HepG2 (cell line): ENCODE results near the gene TMEM97. TPM values are rescaled to one million over a fixed set of nuclear protein-coding genes. Genes with fewer than 3 reads are reported as not detected.

Source experiments
- AGO2 ChIP-seq: fragments of 200-400 bp; formaldehyde crosslinking; optimal IDR thresholded peaks from 2 replicates; pipeline ENCODE3; 2017; ENCODE audit warnings: mild to moderate bottlenecking, low read depth, low read length, moderate library complexity
- BORCS8-MEF2B ChIP-seq: sonication (generic); formaldehyde crosslinking; IDR thresholded peaks from 2 replicates; pipeline ENCODE4 v1.8.0; 2022; ENCODE audit warnings: mild to moderate bottlenecking, missing genetic modification reagents
- CHD2 ChIP-seq: IDR thresholded peaks from 2 replicates; pipeline ENCODE4 v1.6.1; 2011; ENCODE audit warnings: low read depth, low read length, improper control_type of control experiment
- DNMT3B ChIP-seq: conservative IDR thresholded peaks from 2 replicates; pipeline ENCODE4 v1.6.1; 2016; ENCODE audit warnings: missing biosample characterization, control low read depth
- EED ChIP-seq: sonication (generic); formaldehyde crosslinking; IDR thresholded peaks from 2 replicates; pipeline ENCODE4 v1.5.0; 2020; ENCODE audit warnings: mild to moderate bottlenecking, missing genetic modification reagents
- EZH2 ChIP-seq: conservative IDR thresholded peaks from 2 replicates; pipeline ENCODE4 v1.6.1; 2012; ENCODE audit warnings: mild to moderate bottlenecking, low read depth, low read length, moderate library complexity
- MBNL3 ChIP-seq: fragments of 250-450 bp; sonication (Bioruptor Pico); conservative IDR thresholded peaks from 2 replicates; pipeline ENCODE4 v1.8.0; 2022; ENCODE audit warnings: mild to moderate bottlenecking, inconsistent platforms
- MXD4 ChIP-seq: IDR thresholded peaks from 2 replicates; pipeline ENCODE4 v1.6.1; 2016; ENCODE audit warnings: mild to moderate bottlenecking, missing biosample characterization, missing genetic modification reagents
- NRL ChIP-seq: sonication (generic); formaldehyde crosslinking; IDR thresholded peaks from 2 replicates; pipeline ENCODE4 v1.5.0; 2020; ENCODE audit warnings: missing genetic modification reagents, mild to moderate bottlenecking, moderate library complexity, borderline replicate concordance
- POGZ ChIP-seq: sonication (generic); formaldehyde crosslinking; IDR thresholded peaks from 2 replicates; pipeline ENCODE4 v1.4.0; 2020; ENCODE audit warnings: mild to moderate bottlenecking, missing genetic modification reagents
- PRPF4 ChIP-seq: fragments of 200-400 bp; formaldehyde crosslinking; IDR thresholded peaks from 2 replicates; pipeline ENCODE4 v1.6.1; 2016; ENCODE audit warnings: low read length, low read depth; ENCODE audit not compliant: poor library complexity, severe bottlenecking
- RBM22 ChIP-seq: fragments of 200-400 bp; formaldehyde crosslinking; optimal IDR thresholded peaks from 2 replicates; pipeline ENCODE3; 2017; ENCODE audit warnings: mild to moderate bottlenecking, low read length, moderate library complexity
- ZBTB3 ChIP-seq: sonication (generic); formaldehyde crosslinking; IDR thresholded peaks from 2 replicates; pipeline ENCODE4 v1.4.0; 2020; ENCODE audit warnings: low read depth, mild to moderate bottlenecking, moderate library complexity, missing genetic modification reagents, borderline replicate concordance
- ZFY ChIP-seq: sonication (generic); formaldehyde crosslinking; IDR thresholded peaks from 2 replicates; pipeline ENCODE4 v1.4.0; 2020; ENCODE audit warnings: missing genetic modification reagents
- ZNF326 ChIP-seq: sonication (generic); formaldehyde crosslinking; IDR thresholded peaks from 2 replicates; pipeline ENCODE4 v1.4.0; 2020; ENCODE audit warnings: missing genetic modification reagents, borderline replicate concordance
- ZNF556 ChIP-seq: sonication (generic); formaldehyde crosslinking; IDR thresholded peaks from 2 replicates; pipeline ENCODE4 v1.4.0; 2020; ENCODE audit warnings: mild to moderate bottlenecking, missing genetic modification reagents, borderline replicate concordance
- ZNF619 ChIP-seq: sonication (generic); formaldehyde crosslinking; IDR thresholded peaks from 2 replicates; pipeline ENCODE4 v1.4.0; 2020; ENCODE audit warnings: mild to moderate bottlenecking, missing genetic modification reagents
- ZNF747 ChIP-seq: sonication (generic); formaldehyde crosslinking; IDR thresholded peaks from 2 replicates; pipeline ENCODE4 v1.8.1; 2023; ENCODE audit warnings: missing genetic modification reagents, mild to moderate bottlenecking, borderline replicate concordance
- ZNF792 ChIP-seq: IDR thresholded peaks from 2 replicates; pipeline ENCODE4 v1.6.1; 2016
- polyA plus RNA-seq, 8 experiments: library from polyadenylated mRNA; depleted of rRNA in 3 of 8; stranded (reverse) in 7 of 8; unstranded in 1 of 8; fragments of >200 nt; fragmentation: Illumina TruSeq in 4 of 8; extraction: Trizol in 4 of 8; gene quantifications; 2 replicates each; pipeline versions ENCODE4 v1.2.1 to v1.2.3, GENCODE V29; 2011 to 2016; ENCODE audit warnings: low read depth in 4 of 8, missing spikeins in 1 of 8, mixed read lengths in 1 of 8; ENCODE audit not compliant: insufficient read depth in 1 of 8
- total RNA-seq, 5 experiments: library from RNA; depleted of rRNA; stranded (reverse); fragments of >200 nt; fragmentation: Illumina TruSeq; extraction: Trizol; gene quantifications; 2 replicates each; pipeline ENCODE4 v1.2.3, GENCODE V29; 2016; ENCODE audit warnings: low read depth in 1 of 5
- TF ChIP-seq, protein P1 (sequence below): sonication (generic); formaldehyde crosslinking; IDR thresholded peaks from 2 replicates; pipeline ENCODE4 v1.8.1; 2023; ENCODE audit warnings: mild to moderate bottlenecking, moderate library complexity, missing genetic modification reagents
- TF ChIP-seq, protein P2 (sequence below): sonication (generic); formaldehyde crosslinking; conservative IDR thresholded peaks from 2 replicates; pipeline ENCODE4 v1.8.0; 2022; ENCODE audit warnings: missing genetic modification reagents
- TF ChIP-seq, protein P3 (sequence below): IDR thresholded peaks from 2 replicates; pipeline ENCODE4 v1.6.1; 2016; ENCODE audit warnings: mild to moderate bottlenecking
- TF ChIP-seq, protein P4 (sequence below): sonication (generic); formaldehyde crosslinking; IDR thresholded peaks from 2 replicates; pipeline ENCODE4 v1.4.0; 2020; ENCODE audit warnings: missing genetic modification reagents, borderline replicate concordance

TMEM97 gene
- total and polyA plus RNA-seq, 2 of the 13 experiments (the other 11 are each of a cell fraction or from before 2014, with no cell fraction given), result 69.6 to 137 TPM

DNA sequence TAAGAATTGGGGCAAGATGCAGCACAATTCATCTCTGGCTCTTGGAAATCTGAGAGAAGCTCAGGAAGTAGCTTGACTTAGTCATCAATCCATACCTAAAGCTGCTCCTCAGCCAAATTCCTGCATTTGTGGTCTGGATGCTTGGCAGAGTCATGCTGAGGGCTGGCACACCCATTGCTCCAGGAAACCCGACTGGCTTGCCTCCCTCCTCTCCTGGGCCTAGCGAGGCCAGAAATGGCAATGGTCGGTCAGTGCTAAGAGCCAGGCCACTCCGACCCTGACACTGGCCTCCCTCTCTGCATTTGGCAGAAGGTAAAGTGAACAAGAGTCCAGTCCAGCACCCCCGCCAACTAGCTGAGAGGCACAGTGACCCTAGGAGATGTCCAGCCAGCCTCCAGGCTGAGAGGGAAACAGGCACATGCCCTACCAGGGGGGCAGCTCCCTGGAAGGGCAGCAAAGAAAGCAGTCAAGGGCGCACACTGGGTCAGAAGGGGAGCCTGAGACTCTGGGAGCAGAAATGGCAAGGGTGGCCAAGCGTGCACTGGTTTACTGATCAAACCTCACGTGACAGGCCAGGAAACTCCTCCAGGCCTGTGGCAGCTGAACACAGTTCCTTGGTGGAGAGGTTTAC, 28.4 kb downstream of the TMEM97 start (continued):
- TF ChIP-seq, protein P1, sequence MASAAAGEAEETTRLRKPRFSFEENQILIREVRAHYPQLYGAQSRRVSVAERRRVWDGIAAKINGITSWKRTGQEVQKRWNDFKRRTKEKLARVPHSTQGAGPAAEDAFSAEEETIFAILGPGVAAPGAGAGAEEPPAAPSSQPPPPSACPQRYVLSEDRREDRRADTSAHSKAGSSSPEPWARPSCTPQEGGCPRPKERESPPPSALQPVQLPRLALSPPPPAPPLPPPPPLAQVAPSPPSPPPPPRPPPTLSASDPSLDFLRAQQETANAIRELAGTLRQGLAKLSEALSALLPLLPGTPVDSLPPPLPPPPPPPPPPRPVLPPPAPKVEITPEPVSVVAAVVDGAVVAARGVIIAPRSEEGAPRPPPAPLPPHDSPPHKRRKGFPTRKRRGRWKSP (CRISPR knock-in tag), result no peak
- TF ChIP-seq EZH2, result no peak
- no peak for TF ChIP-seq CHD2
- no peak for TF ChIP-seq NRL (CRISPR knock-in tag)
- no peak for TF ChIP-seq ZBTB3
- no peak for TF ChIP-seq RBM22
- TF ChIP-seq, protein P2, sequence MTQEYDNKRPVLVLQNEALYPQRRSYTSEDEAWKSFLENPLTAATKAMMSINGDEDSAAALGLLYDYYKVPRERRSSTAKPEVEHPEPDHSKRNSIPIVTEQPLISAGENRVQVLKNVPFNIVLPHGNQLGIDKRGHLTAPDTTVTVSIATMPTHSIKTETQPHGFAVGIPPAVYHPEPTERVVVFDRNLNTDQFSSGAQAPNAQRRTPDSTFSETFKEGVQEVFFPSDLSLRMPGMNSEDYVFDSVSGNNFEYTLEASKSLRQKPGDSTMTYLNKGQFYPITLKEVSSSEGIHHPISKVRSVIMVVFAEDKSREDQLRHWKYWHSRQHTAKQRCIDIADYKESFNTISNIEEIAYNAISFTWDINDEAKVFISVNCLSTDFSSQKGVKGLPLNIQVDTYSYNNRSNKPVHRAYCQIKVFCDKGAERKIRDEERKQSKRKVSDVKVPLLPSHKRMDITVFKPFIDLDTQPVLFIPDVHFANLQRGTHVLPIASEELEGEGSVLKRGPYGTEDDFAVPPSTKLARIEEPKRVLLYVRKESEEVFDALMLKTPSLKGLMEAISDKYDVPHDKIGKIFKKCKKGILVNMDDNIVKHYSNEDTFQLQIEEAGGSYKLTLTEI (CRISPR knock-in tag), result no peak
- no peak for TF ChIP-seq ZNF326 (CRISPR knock-in tag)
- no peak for TF ChIP-seq EED
- TF ChIP-seq POGZ (CRISPR knock-in tag), result no peak
- peak; percentile 47 for TF ChIP-seq AGO2
- TF ChIP-seq ZNF556 (CRISPR knock-in tag), result 0 out of 2 replicates have a peak, but pooled peaks have one; percentile 21
- 0 out of 2 replicates have a peak, but pooled peaks have one; percentile 1 for TF ChIP-seq ZFY (CRISPR knock-in tag)
- TF ChIP-seq, protein P3, sequence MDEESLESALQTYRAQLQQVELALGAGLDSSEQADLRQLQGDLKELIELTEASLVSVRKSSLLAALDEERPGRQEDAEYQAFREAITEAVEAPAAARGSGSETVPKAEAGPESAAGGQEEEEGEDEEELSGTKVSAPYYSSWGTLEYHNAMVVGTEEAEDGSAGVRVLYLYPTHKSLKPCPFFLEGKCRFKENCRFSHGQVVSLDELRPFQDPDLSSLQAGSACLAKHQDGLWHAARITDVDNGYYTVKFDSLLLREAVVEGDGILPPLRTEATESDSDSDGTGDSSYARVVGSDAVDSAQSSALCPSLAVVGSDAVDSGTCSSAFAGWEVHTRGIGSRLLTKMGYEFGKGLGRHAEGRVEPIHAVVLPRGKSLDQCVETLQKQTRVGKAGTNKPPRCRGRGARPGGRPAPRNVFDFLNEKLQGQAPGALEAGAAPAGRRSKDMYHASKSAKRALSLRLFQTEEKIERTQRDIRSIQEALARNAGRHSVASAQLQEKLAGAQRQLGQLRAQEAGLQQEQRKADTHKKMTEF (CRISPR knock-in tag), result no peak
- TF ChIP-seq MBNL3 (CRISPR knock-in tag), result no peak
- TF ChIP-seq, protein P4, sequence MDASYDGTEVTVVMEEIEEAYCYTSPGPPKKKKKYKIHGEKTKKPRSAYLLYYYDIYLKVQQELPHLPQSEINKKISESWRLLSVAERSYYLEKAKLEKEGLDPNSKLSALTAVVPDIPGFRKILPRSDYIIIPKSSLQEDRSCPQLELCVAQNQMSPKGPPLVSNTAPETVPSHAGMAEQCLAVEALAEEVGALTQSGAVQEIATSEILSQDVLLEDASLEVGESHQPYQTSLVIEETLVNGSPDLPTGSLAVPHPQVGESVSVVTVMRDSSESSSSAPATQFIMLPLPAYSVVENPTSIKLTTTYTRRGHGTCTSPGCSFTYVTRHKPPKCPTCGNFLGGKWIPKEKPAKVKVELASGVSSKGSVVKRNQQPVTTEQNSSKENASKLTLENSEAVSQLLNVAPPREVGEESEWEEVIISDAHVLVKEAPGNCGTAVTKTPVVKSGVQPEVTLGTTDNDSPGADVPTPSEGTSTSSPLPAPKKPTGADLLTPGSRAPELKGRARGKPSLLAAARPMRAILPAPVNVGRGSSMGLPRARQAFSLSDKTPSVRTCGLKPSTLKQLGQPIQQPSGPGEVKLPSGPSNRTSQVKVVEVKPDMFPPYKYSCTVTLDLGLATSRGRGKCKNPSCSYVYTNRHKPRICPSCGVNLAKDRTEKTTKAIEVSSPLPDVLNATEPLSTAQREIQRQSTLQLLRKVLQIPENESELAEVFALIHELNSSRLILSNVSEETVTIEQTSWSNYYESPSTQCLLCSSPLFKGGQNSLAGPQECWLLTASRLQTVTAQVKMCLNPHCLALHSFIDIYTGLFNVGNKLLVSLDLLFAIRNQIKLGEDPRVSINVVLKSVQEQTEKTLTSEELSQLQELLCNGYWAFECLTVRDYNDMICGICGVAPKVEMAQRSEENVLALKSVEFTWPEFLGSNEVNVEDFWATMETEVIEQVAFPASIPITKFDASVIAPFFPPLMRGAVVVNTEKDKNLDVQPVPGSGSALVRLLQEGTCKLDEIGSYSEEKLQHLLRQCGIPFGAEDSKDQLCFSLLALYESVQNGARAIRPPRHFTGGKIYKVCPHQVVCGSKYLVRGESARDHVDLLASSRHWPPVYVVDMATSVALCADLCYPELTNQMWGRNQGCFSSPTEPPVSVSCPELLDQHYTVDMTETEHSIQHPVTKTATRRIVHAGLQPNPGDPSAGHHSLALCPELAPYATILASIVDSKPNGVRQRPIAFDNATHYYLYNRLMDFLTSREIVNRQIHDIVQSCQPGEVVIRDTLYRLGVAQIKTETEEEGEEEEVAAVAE (CRISPR knock-in tag), result no peak
- TF ChIP-seq ZNF792 (CRISPR knock-in tag), result no peak
- no peak for TF ChIP-seq DNMT3B (CRISPR knock-in tag)
- TF ChIP-seq MXD4 (CRISPR knock-in tag), result no peak
- TF ChIP-seq ZNF619 (CRISPR knock-in tag), result 0 out of 2 replicates have a peak, but pooled peaks have one; percentile 12
- peak; percentile 29; the same call in 1 of the 2 replicates for TF ChIP-seq ZNF747 (CRISPR knock-in tag)
- no peak for TF ChIP-seq BORCS8-MEF2B (CRISPR knock-in tag)
- TF ChIP-seq PRPF4, result no peak
